Measurements from ENCODE around the gene ATP5MG. TPM values are rescaled to one million over a fixed set of nuclear protein-coding genes. Genes with fewer than 3 reads are reported as not detected.

ATP5MG gene
- total and polyA plus RNA-seq, 2 of the 8 experiments (the other 6 are each of a cell fraction or from before 2014, with no cell fraction given): 237 to 464 TPM

DNA sequence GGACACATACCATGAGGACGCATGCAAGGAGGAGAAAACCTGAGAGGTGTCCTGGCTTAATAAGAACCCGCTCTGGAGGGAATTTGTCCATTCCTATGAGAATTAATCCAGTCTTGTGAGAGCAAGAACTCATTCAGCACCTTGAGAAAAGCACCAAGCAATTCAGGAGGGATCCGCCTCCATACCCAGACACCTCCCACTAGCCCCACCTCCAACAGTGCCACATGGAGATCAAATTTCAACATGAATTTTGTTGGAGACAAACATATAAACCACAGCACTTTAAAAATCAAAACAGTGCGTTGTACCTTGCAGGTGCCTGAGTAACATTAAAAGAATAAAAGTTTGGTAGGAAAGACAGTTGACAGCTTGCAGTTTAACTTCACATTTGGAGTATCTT lies 30.6 kb upstream of the ATP5MG start:
- no peak overlapping the region for H2BK20ac ChIP-seq (ENCODE audit: low read length)
- 86% methylated on average over 4 of the region's 4 CpGs; no CpG with 5 or more reads in 1 of the 2 experiments for WGBS, 2 experiments (ENCODE audit: extremely low coverage in 1 of 2, insufficient coverage in 1 of 2, insufficient read length in 1 of 2, insufficient replicate concordance in 2 of 2, low coverage in 1 of 2, low lambda C conversion rate in 2 of 2, missing lambda C conversion rate in 1 of 2)
- H2BK15ac ChIP-seq (ENCODE audit: low read length): no peak overlapping the region
- ChIA-PET POLR2A (ENCODE audit: partially characterized antibody) (no interaction called here), CTCF (ENCODE audit: partially characterized antibody) (no interaction called here)
- H2BK120ac ChIP-seq (replicated peaks; ENCODE audit: low read depth, low read length): no peak overlapping the region
- no peak overlapping the region for H3K4me3 ChIP-seq (ENCODE audit: extremely low read depth in 1 of 4, insufficient read depth in 2 of 4, low read depth in 3 of 4, low read length in 4 of 4)
- no peak overlapping the region for H3K4me2 ChIP-seq (ENCODE audit: insufficient read depth in 1 of 2, low read depth in 2 of 2, low read length in 2 of 2)
- FAIRE-seq (peak; percentile 24), DNase-seq (ENCODE audit: low read depth in 1 of 2, low spot score in 2 of 2) (no peak)
- H3K9ac ChIP-seq (replicated peaks in 1 of 4; ENCODE audit: extremely low read depth in 1 of 4, low read depth in 3 of 4, low read length in 3 of 4): no peak overlapping the region; a peak in 2 of 7 replicates
- no peaks in the 10 kb centered on the region for H3K9me3 ChIP-seq (ENCODE audit: insufficient read depth in 2 of 2, low read depth in 1 of 2, low read length in 1 of 2)
- no peaks in the 10 kb centered on the region for H3K23me2 ChIP-seq (ENCODE audit: low read depth, low read length)
- H3K56ac ChIP-seq (replicated peaks; ENCODE audit: insufficient read length, low read depth, low read length): no peak overlapping the region
- H3K27me3 ChIP-seq (replicated peaks in 1 of 4; ENCODE audit: control insufficient read depth in 3 of 4, extremely low read depth in 1 of 4, insufficient read depth in 3 of 4, low read length in 3 of 4): no peaks in the 10 kb centered on the region; a peak in 1 of 7 replicates
- no peaks in the 10 kb centered on the region for H3K79me1 ChIP-seq (ENCODE audit: low read depth, low read length)
- no peak overlapping the region for H2BK5ac ChIP-seq (ENCODE audit: low read depth, low read length)
- H3K79me2 ChIP-seq (ENCODE audit: control insufficient read depth in 1 of 2, insufficient read depth in 2 of 2, low read length in 2 of 2): no peaks in the 10 kb centered on the region
- no peak overlapping the region for H3K23ac ChIP-seq (ENCODE audit: insufficient read length)
- peaks cover 0 to 5% of the 10 kb centered on the region in 2 experiments for H4K20me1 ChIP-seq (replicated peaks in 1 of 2; ENCODE audit: control insufficient read depth in 1 of 2, insufficient read depth in 2 of 2, low read length in 2 of 2)
- H2BK12ac ChIP-seq (ENCODE audit: low read depth, low read length): no peak overlapping the region
- no peak overlapping the region for H3K27ac ChIP-seq (ENCODE audit: low read depth, low read length)
- H4K5ac ChIP-seq (ENCODE audit: insufficient read length, low read depth, low read length): no peak overlapping the region
- no peak overlapping the region for H2AFZ ChIP-seq (ENCODE audit: low read length)
- peaks cover 8 to 54% (median 37%) of the 10 kb centered on the region in 4 experiments for H3K36me3 ChIP-seq (ENCODE audit: control insufficient read depth in 2 of 4, insufficient read depth in 4 of 4, low read length in 3 of 4)
- H3K4me1 ChIP-seq (replicated peaks in 1 of 4; ENCODE audit: control insufficient read depth in 3 of 4, insufficient read depth in 4 of 4, low read length in 3 of 4): no peaks in the 10 kb centered on the region
- no peak overlapping the region for H3K14ac ChIP-seq (ENCODE audit: insufficient read length)
- H2AK5ac ChIP-seq (ENCODE audit: low read depth, low read length): no peak overlapping the region
- no peak overlapping the region for H4K91ac ChIP-seq (replicated peaks; ENCODE audit: insufficient read length, low read length)
- H3K4ac ChIP-seq (replicated peaks; ENCODE audit: insufficient read length, low read depth, low read length): no peak overlapping the region
- H4K8ac ChIP-seq (ENCODE audit: extremely low read depth, insufficient read depth, low read length): no peak overlapping the region
- H3K18ac ChIP-seq (ENCODE audit: extremely low read depth, low read length): no peak overlapping the region
- TF ChIP-seq CHD1 (IDR thresholded peaks at IDR 0.05; ENCODE audit: low read depth, low read length) (no peak), CEBPB (IDR thresholded peaks at IDR 0.05; ENCODE audit: low read depth, low read length) (no peak), YY1 (IDR thresholded peaks at IDR 0.05; ENCODE audit: low read depth, low read length) (no peak), CREB1 (IDR thresholded peaks at IDR 0.05) (no peak), USF2 (IDR thresholded peaks at IDR 0.05; ENCODE audit: low read length) (no peak), SP1 (IDR thresholded peaks at IDR 0.05; ENCODE audit: low read depth, low read length) (no peak), RNF2 (IDR thresholded peaks at IDR 0.05; ENCODE audit: borderline replicate concordance, low read depth, low read length, missing control alignments, poor library complexity, severe bottlenecking) (no peak)
